K562 (cell line): Measurements from ENCODE around the gene RANGAP1. TPM values are rescaled to one million over a fixed set of nuclear protein-coding genes. Genes with fewer than 3 reads are reported as not detected.

Source experiments
- FOXA3 ChIP-seq, 2 experiments: fragments of 450-650 bp in 1 of 2; sonication (generic) in 1 of 2; formaldehyde crosslinking; IDR thresholded peaks in 1 of 2; conservative IDR thresholded peaks in 1 of 2; 2 replicates each; pipeline versions ENCODE4 v1.4.0 to v1.8.0; 2020 to 2022; ENCODE audit warnings: mild to moderate bottlenecking in 2 of 2, missing genetic modification reagents in 1 of 2
- IRF9 ChIP-seq: fragments of 450-650 bp; IDR thresholded peaks from 2 replicates; pipeline ENCODE4 v1.6.1; 2016; ENCODE audit warnings: missing biosample characterization, missing genetic modification characterization
- MCM7 ChIP-seq, 2 experiments: fragments of 450-650 bp; IDR thresholded peaks; 2 replicates each; pipeline ENCODE4 v1.6.1; 2016 to 2018
- PCBP1 ChIP-seq: fragments of 200-400 bp; formaldehyde crosslinking; IDR thresholded peaks from 2 replicates; pipeline ENCODE4 v1.6.1; 2018; ENCODE audit warnings: mild to moderate bottlenecking, low read depth, low read length; ENCODE audit not compliant: poor library complexity, severe bottlenecking
- PTRF ChIP-seq: fragments of 450-650 bp; IDR thresholded peaks from 2 replicates; pipeline ENCODE4 v1.6.1; 2016; ENCODE audit warnings: mild to moderate bottlenecking, missing genetic modification characterization, missing compliant biosample characterization
- RCOR1 ChIP-seq, 2 experiments: IDR thresholded peaks; 2 replicates each; pipeline ENCODE4 v1.6.1; 2012; ENCODE audit warnings: low read depth in 2 of 2, low read length in 2 of 2, borderline replicate concordance in 1 of 2, improper control_type of control experiment in 1 of 2
- SMARCA5 ChIP-seq: fragments of 450-650 bp; IDR thresholded peaks from 2 replicates; pipeline ENCODE4 v1.6.1; 2016
- SMARCE1 ChIP-seq: fragments of 450-650 bp; IDR thresholded peaks from 2 replicates; pipeline ENCODE4 v1.7.1; 2016; ENCODE audit warnings: mild to moderate bottlenecking
- SP2 ChIP-seq: IDR thresholded peaks from 2 replicates; pipeline ENCODE4 v1.6.1; 2011; ENCODE audit warnings: mild to moderate bottlenecking, low read depth, low read length, moderate library complexity; ENCODE audit not compliant: poor library complexity, severe bottlenecking; ENCODE audit errors: extremely low read depth
- ZC3H4 ChIP-seq: sonication (generic); formaldehyde crosslinking; IDR thresholded peaks from 2 replicates; pipeline ENCODE4 v1.9.0; 2021; ENCODE audit warnings: missing genetic modification reagents, borderline replicate concordance
- ZNF655 ChIP-seq: fragments of 250-450 bp; sonication (Bioruptor Pico); IDR thresholded peaks from 2 replicates; pipeline ENCODE4 v1.5.0; 2021
- ZNF717 ChIP-seq: fragments of 250-450 bp; sonication (Bioruptor Pico); IDR thresholded peaks from 2 replicates; pipeline ENCODE4 v1.5.0; 2021
- polyA plus RNA-seq, 8 experiments: library from polyadenylated mRNA; depleted of rRNA in 4 of 8; stranded (reverse) in 5 of 8; unstranded in 3 of 8; fragments of >200 nt; fragmentation: Nextera tagmentation in 2 of 8; fragmentation: Illumina TruSeq in 1 of 8; extraction: Ambion mirVana in 2 of 8; extraction: Trizol in 1 of 8; gene quantifications; 2 replicates each; pipeline versions ENCODE4 v1.2.1 to v1.2.3, GENCODE V29; 2011 to 2014; ENCODE audit warnings: inconsistent platforms in 1 of 8, missing spikeins in 1 of 8
- total RNA-seq, 7 experiments: library from RNA; depleted of rRNA in 6 of 7; stranded (reverse); fragments of >200 nt in 6 of 7; fragmentation: Illumina TruSeq in 2 of 7; extraction: Trizol in 2 of 7; gene quantifications; 2 replicates each; pipeline versions ENCODE4 v1.2.1 to v1.2.3, GENCODE V29; 2011 to 2021; ENCODE audit warnings: low replicate concordance in 1 of 7
- TF ChIP-seq, protein P1 (sequence below): sonication (generic); formaldehyde crosslinking; IDR thresholded peaks from 2 replicates; pipeline ENCODE4 v1.8.1; 2023; ENCODE audit warnings: missing genetic modification reagents, mild to moderate bottlenecking, borderline replicate concordance
- TF ChIP-seq, protein P2 (sequence below): fragments of 250-450 bp; sonication (Bioruptor Pico); IDR thresholded peaks from 2 replicates; pipeline ENCODE4 v1.4.0; 2020; ENCODE audit warnings: mild to moderate bottlenecking, moderate library complexity, borderline replicate concordance
- TF ChIP-seq, protein P3 (sequence below): sonication (generic); formaldehyde crosslinking; IDR thresholded peaks from 2 replicates; pipeline ENCODE4 v1.9.0; 2022; ENCODE audit warnings: mild to moderate bottlenecking, missing genetic modification reagents

Gene RANGAP1
- total and polyA plus RNA-seq, 9 of the 15 experiments (the other 6 are each of a cell fraction or from before 2014, with no cell fraction given), result 2.1 to 104 (median 50.6) TPM

DNA sequence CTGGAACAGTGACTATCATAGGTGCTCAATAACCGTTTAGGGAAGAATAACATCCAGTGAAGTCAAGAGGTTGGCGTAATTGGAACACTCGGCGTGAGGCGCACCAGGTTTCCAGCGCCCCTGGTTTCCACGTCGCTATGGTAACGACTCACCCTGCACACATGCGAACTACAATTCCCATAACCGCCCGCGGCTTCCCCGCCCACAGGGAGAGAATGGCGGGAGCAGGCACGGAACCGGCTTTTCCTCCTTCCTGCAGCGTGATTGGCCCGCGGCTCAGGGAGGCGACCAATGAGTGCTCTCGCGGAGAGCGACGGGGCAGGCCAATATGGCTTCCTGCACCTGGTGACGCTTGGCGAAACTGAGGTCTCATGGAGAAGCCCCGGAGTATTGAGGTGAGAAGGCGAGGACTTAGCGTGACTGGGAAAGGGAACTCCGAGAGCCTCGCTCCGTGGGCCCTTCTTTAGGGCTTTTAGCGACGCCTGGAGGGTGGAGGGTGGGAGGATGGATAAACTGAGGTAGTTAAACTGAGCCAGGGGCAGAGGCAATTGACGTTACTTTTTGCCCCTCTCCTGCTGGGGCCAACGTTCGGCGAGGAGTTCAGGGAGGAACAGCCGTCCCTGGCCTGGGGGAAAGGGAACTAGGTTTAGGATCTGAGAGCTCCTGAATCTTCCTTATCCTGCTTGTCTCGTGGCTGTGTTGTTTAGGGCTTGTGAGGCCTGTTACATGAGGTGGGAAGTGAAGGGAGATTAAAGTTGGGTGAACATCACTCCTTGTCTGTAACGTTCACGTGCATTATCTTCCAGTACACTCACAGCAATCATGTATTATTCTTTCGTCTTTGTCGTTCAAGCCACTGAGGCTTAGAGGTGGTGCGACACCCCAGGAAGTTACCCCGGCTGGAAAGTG is 80.7 kb downstream of the RANGAP1 start, which contains the start of gene L3MBTL2 (continued):
- TF ChIP-seq, protein P1, sequence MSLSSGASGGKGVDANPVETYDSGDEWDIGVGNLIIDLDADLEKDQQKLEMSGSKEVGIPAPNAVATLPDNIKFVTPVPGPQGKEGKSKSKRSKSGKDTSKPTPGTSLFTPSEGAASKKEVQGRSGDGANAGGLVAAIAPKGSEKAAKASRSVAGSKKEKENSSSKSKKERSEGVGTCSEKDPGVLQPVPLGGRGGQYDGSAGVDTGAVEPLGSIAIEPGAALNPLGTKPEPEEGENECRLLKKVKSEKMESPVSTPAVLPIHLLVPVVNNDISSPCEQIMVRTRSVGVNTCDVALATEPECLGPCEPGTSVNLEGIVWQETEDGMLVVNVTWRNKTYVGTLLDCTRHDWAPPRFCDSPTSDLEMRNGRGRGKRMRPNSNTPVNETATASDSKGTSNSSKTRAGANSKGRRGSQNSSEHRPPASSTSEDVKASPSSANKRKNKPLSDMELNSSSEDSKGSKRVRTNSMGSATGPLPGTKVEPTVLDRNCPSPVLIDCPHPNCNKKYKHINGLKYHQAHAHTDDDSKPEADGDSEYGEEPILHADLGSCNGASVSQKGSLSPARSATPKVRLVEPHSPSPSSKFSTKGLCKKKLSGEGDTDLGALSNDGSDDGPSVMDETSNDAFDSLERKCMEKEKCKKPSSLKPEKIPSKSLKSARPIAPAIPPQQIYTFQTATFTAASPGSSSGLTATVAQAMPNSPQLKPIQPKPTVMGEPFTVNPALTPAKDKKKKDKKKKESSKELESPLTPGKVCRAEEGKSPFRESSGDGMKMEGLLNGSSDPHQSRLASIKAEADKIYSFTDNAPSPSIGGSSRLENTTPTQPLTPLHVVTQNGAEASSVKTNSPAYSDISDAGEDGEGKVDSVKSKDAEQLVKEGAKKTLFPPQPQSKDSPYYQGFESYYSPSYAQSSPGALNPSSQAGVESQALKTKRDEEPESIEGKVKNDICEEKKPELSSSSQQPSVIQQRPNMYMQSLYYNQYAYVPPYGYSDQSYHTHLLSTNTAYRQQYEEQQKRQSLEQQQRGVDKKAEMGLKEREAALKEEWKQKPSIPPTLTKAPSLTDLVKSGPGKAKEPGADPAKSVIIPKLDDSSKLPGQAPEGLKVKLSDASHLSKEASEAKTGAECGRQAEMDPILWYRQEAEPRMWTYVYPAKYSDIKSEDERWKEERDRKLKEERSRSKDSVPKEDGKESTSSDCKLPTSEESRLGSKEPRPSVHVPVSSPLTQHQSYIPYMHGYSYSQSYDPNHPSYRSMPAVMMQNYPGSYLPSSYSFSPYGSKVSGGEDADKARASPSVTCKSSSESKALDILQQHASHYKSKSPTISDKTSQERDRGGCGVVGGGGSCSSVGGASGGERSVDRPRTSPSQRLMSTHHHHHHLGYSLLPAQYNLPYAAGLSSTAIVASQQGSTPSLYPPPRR (CRISPR knock-in tag), result no peak
- TF ChIP-seq PTRF (tag) (no peak), ZC3H4 (CRISPR knock-in tag) (no peak), RCOR1 (IDR thresholded peaks at IDR 0.05; ENCODE audit: borderline replicate concordance in 1 of 2, low read depth in 2 of 2, low read length in 2 of 2) (no peak), SP2 (no peak), SMARCA5 (no peak), ZNF717 (CRISPR knock-in tag) (no peak), SMARCE1 (no peak), IRF9 (tag) (no peak), FOXA3 (CRISPR knock-in tag; conservative IDR thresholded peaks at IDR 0.05 in 1 of 2, IDR thresholded peaks at IDR 0.05 in 1 of 2) (no peak), MCM7 (IDR thresholded peaks at IDR 0.05) (no peak), PCBP1 (no peak), ZNF655 (CRISPR knock-in tag) (no peak)
- TF ChIP-seq, protein P2, sequence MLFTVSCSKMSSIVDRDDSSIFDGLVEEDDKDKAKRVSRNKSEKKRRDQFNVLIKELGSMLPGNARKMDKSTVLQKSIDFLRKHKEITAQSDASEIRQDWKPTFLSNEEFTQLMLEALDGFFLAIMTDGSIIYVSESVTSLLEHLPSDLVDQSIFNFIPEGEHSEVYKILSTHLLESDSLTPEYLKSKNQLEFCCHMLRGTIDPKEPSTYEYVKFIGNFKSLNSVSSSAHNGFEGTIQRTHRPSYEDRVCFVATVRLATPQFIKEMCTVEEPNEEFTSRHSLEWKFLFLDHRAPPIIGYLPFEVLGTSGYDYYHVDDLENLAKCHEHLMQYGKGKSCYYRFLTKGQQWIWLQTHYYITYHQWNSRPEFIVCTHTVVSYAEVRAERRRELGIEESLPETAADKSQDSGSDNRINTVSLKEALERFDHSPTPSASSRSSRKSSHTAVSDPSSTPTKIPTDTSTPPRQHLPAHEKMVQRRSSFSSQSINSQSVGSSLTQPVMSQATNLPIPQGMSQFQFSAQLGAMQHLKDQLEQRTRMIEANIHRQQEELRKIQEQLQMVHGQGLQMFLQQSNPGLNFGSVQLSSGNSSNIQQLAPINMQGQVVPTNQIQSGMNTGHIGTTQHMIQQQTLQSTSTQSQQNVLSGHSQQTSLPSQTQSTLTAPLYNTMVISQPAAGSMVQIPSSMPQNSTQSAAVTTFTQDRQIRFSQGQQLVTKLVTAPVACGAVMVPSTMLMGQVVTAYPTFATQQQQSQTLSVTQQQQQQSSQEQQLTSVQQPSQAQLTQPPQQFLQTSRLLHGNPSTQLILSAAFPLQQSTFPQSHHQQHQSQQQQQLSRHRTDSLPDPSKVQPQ (CRISPR knock-in tag), result no peak
- TF ChIP-seq, protein P3, sequence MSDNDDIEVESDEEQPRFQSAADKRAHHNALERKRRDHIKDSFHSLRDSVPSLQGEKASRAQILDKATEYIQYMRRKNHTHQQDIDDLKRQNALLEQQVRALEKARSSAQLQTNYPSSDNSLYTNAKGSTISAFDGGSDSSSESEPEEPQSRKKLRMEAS (CRISPR knock-in tag), result peak; percentile 69
